Measurements from ENCODE around the gene GPHN. TPM values are rescaled to one million over a fixed set of nuclear protein-coding genes. Genes with fewer than 3 reads are reported as not detected.

Gene GPHN
- polyA plus RNA-seq, 1 donor (not counting 4 experiments of a cell fraction or from before 2014, with no cell fraction given), result 17.6 TPM

GRCh38 chr14:67108230-67108629, 600.3 kb downstream of the GPHN start:
- Histone ChIP-seq H3K27me3 (ENCODE audit: control insufficient read depth, extremely low read depth, insufficient read depth, low read length) (no peaks in the 10 kb centered on the region), H3K9me3 (ENCODE audit: control insufficient read depth, low read depth, low read length) (no peaks in the 10 kb centered on the region), H4K20me1 (ENCODE audit: control insufficient read depth, extremely low read depth, insufficient read depth, low read length) (no peaks in the 10 kb centered on the region), H3K36me3 (ENCODE audit: control insufficient read depth in 2 of 2, extremely low read depth in 1 of 2, insufficient read depth in 2 of 2, low read length in 2 of 2) (no peaks in the 10 kb centered on the region), H3K9me1 (ENCODE audit: control insufficient read depth, extremely low read depth, insufficient read depth, low read length) (no peaks in the 10 kb centered on the region), H3K79me2 (ENCODE audit: control insufficient read depth, insufficient read depth, low read length) (no peaks in the 10 kb centered on the region), H3K27ac (ENCODE audit: control insufficient read depth, insufficient read depth, low read length) (no peak overlapping the region), H3K4me2 (ENCODE audit: control insufficient read depth, extremely low read depth, insufficient read depth, low read depth, low read length) (no peak overlapping the region), H3K9ac (ENCODE audit: control insufficient read depth, extremely low read depth, insufficient read depth, low read length) (no peak overlapping the region), H2AFZ (ENCODE audit: control insufficient read depth, low read length) (no peak overlapping the region), H3K4me3 (ENCODE audit: control insufficient read depth in 2 of 3, extremely low read depth in 1 of 3, insufficient read depth in 2 of 3, low read depth in 1 of 3, low read length in 3 of 3) (no peak overlapping the region), H3K4me1 (ENCODE audit: control insufficient read depth, extremely low read depth, insufficient read depth, low read length) (no peaks in the 10 kb centered on the region)
- DNase-seq (ENCODE audit: low read depth, low spot score) (no peak), FAIRE-seq (no peak)
- TF ChIP-seq, protein P1, sequence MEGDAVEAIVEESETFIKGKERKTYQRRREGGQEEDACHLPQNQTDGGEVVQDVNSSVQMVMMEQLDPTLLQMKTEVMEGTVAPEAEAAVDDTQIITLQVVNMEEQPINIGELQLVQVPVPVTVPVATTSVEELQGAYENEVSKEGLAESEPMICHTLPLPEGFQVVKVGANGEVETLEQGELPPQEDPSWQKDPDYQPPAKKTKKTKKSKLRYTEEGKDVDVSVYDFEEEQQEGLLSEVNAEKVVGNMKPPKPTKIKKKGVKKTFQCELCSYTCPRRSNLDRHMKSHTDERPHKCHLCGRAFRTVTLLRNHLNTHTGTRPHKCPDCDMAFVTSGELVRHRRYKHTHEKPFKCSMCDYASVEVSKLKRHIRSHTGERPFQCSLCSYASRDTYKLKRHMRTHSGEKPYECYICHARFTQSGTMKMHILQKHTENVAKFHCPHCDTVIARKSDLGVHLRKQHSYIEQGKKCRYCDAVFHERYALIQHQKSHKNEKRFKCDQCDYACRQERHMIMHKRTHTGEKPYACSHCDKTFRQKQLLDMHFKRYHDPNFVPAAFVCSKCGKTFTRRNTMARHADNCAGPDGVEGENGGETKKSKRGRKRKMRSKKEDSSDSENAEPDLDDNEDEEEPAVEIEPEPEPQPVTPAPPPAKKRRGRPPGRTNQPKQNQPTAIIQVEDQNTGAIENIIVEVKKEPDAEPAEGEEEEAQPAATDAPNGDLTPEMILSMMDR (optimal IDR thresholded peaks at IDR 0.05 in 1 of 3, IDR thresholded peaks at IDR 0.05 in 1 of 3, conservative IDR thresholded peaks at IDR 0.05 in 1 of 3; ENCODE audit: extremely low read depth in 1 of 3, insufficient read depth in 2 of 3, low read length in 3 of 3), result no peak
- no peak for TF ChIP-seq EZH2 (IDR thresholded peaks at IDR 0.05; ENCODE audit: low read length)
- dilution Hi-C loops (cut with MboI; ENCODE audit: extremely low pct_ligation_motif_present, low sequenced_read_pairs), result no loop called here

- Histone ChIP-seq H3K79me2 (ENCODE audit: control insufficient read depth, insufficient read depth, low read length) (no peaks in the 10 kb centered on the region), H3K9ac (ENCODE audit: control insufficient read depth, extremely low read depth, insufficient read depth, low read length) (no peak overlapping the region), H3K4me1 (ENCODE audit: control insufficient read depth, extremely low read depth, insufficient read depth, low read length) (no peaks in the 10 kb centered on the region), H3K36me3 (ENCODE audit: control insufficient read depth in 2 of 2, extremely low read depth in 1 of 2, insufficient read depth in 2 of 2, low read length in 2 of 2) (no peaks in the 10 kb centered on the region), H2AFZ (ENCODE audit: control insufficient read depth, low read length) (no peak overlapping the region), H3K4me2 (ENCODE audit: control insufficient read depth, extremely low read depth, insufficient read depth, low read depth, low read length) (no peak overlapping the region), H3K9me3 (ENCODE audit: control insufficient read depth, low read depth, low read length) (no peaks in the 10 kb centered on the region), H3K9me1 (ENCODE audit: control insufficient read depth, extremely low read depth, insufficient read depth, low read length) (no peaks in the 10 kb centered on the region), H3K27me3 (ENCODE audit: control insufficient read depth, extremely low read depth, insufficient read depth, low read length) (no peaks in the 10 kb centered on the region), H4K20me1 (ENCODE audit: control insufficient read depth, extremely low read depth, insufficient read depth, low read length) (no peaks in the 10 kb centered on the region), H3K4me3 (ENCODE audit: control insufficient read depth in 2 of 3, extremely low read depth in 1 of 3, insufficient read depth in 2 of 3, low read depth in 1 of 3, low read length in 3 of 3) (no peak overlapping the region), H3K27ac (ENCODE audit: control insufficient read depth, insufficient read depth, low read length) (no peak overlapping the region)
- DNase-seq (ENCODE audit: low read depth, low spot score) (no peak), FAIRE-seq (no peak)
- dilution Hi-C loops (cut with MboI; ENCODE audit: extremely low pct_ligation_motif_present, low sequenced_read_pairs), result no loop called here
- TF ChIP-seq EZH2 (IDR thresholded peaks at IDR 0.05; ENCODE audit: low read length), result no peak
- TF ChIP-seq, protein P1 (optimal IDR thresholded peaks at IDR 0.05 in 1 of 3, IDR thresholded peaks at IDR 0.05 in 1 of 3, conservative IDR thresholded peaks at IDR 0.05 in 1 of 3; ENCODE audit: extremely low read depth in 1 of 3, insufficient read depth in 2 of 3, low read length in 3 of 3), result no peak
Measured at GRCh38 chr14:67111022-67111421, 603.1 kb downstream of the GPHN start.
